Activated CD4-positive, CD25-positive, alpha-beta regulatory T cell treated with anti-CD3 and anti-CD28 coated beads, Interleukin-2, amount 50 U/mL, for 24 hours (primary cell): ENCODE measurements around the gene ARPP21.

Source experiments
- ATAC-seq, 2 donors: fragments of 150-1000 bp; cut with Tn5 transposase; one replicate each; pipeline ENCODE4 v1.10.0; 2021; ENCODE audit warnings: mild to moderate bottlenecking in 1 of 2, moderate library complexity in 1 of 2

The ARPP21 gene

DNA sequence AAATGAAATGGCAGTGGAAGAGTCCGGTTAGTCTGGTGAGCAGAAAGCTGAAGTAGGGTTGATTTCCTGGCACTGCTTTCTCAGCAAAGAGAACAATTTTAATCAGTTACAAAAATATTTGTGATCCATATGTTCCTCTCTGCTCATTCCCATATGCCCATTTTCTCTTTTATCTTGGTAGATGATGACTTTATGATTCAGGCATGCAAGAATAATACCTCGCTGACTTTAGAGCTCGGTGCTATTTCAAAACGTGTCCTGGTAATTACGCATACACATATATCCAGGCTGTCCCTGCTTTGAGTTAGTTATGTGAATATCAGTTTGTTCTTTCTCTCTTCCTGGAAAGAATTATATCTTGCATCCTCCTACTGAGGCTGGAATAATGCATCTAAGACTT is 38.5 kb downstream of the ARPP21 start:
- ATAC-seq, result no peak

DNA sequence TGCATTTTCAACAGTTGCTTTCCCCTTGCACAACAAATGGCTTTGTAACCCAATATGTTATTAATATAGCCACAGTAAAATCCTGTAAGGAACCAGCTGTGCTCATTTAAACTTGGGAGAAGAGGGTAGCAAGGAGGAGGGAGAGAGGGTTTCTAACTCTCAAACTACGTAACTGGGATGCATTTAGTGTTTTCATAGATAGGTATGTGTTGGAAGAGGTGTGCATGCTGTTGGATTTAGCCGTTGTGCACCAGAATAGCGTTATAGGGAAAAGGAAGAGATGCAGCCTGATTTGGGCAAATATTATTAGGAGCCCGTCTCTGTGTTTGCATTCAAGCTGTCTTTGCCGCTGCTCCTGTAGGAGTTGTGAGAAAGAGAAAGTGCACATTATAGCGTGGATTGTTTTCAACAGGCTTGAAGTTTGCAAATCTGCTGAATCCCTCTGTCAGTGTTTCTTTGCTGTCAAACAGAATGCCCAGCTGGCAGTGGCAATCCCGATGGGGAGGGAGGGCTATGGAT is 39.4 kb downstream of the ARPP21 start:
- ATAC-seq, result no peak

DNA sequence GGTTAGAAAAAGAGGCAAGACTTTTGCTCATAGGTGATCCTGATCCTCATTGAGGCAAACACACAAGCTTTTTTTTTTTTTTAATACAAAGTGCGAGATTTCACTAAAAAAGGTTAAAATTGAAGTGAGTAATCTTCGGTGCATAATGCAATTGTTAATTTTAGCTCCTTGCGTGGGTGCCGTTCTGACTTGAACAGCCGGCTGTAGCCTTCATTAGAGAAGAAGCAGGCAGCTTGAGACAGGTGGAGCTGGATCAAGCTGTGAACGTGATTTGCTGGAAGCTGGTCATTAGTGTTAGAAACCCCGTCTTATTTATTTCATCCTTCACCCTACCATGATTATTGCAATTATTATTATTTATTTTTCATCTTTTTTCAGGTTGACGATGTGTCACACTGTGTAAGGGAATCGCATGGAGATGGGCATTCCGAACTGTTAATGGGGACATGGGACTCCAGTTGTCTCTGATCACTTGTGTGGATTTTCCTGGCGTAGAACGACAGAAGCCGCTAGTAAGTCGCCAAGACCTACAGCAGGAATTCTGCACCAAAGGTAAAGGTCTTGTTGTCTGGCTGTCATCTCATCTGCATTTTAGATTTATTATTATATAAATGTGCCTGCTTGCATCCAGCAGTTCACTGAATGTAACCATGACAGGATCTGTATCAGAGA is 40.2 kb downstream of the ARPP21 start:
- ATAC-seq, result no peak

DNA sequence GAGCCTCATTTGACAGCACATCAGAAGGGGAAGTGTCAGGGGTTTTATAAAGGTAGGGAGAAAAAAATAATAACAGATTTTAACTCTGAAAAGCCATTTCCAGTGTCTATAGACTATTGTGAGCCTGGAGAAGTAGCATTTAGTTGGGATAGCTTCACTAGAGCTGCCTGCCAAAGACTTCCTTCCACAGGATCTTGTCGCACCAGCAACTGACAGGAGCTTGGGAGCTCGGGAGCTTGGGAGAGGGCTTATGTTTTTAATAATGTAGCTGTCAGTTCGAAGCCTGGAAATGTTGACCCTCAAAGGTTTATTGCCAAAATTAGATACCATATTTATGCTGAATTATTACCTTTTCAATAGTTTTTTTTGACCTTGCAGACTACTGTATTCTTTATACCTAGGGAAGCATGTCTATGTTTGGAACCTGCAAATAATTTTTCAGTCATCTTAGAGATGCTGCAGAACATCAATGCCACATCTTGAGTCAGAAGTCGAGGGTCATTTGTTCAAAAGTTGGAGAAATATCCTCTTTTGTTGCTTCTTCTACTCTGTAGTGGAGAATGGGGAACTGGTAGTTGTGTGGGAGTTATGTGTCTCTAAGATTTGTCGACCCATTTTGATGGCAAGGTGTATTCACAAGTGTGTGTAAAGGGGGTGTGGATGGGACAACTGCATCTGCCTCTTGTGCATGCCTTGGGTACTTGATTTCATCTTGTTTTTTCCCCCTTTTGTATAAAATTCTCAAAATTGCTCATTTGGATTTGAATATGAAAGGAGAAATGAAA is 41.7 kb downstream of the ARPP21 start:
- no peak for ATAC-seq

DNA sequence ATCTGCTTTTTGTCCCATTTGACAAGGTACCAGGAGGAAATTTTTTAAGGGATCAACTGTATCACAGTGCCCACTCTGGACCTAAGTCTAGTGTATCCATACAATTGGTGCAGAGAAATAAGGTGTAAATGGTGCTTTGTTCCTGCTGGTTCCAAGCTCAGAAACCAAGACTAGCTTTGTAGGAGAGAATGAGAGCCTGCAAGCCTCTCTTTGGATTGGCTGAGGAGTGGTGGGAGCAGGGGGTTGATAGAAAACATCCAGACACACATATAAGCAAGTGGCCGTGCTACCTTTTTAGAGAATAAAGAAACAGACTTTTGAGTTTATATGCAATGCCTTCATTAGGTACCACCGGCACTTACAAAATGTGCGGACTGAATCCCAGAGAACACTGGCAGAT is 45.8 kb downstream of the ARPP21 start:
- ATAC-seq, result no peak

DNA sequence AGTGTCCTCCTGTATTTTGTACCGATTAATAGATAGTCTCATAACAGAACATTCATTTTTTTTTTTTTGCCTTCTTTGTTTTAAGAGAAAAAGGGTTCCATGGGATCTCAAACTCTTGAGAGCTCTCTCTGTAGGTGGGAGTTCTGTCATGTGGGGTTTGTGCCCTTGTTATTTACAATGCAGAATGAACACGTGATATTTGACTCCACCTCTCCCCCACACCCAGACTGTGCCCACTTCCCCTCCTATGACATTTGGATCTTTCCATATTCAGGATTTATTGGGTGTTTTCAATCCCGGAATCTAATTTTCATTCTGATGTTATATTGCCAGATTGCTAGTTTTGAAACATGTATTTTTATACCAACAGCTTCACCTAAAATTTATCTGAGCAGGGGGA is 49.5 kb downstream of the ARPP21 start:
- no peak for ATAC-seq

DNA sequence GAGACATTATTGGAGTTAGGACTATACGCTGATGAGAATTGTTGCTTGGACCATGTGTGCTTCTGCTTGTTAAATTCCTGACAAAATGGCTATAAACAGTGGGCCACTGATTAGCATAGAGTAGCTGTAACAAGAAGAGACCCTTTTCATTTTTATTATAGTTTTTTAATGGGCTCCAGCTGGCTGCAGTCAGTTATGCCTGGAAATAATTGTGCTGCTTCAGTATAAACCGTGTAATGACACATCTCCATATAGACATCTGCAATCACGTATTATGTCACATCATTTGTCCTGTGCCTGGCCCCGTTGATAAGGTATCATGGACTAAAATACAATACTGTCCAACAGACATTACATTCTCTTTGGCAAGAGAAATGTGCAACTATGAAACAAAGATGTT is 50.9 kb downstream of the ARPP21 start:
- no peak for ATAC-seq

DNA sequence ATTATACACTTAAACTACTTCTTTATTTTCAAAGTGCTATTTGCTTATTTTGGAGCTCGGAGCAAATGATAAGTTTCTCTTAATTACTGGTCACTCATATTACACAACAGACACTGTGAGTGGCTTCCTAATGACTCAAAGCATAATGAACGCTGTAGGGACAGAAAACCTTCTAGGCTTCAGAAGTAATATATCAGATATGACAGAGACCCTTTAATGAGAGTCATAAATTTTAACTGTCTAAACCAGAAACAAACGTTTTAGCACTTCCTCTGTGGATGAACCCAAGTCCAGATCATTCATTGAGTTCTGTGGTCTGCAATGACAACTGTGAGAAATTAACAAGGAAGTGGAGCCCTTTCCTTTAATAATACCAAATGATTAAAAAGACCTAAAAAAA is 66.6 kb downstream of the ARPP21 start:
- no peak for ATAC-seq

DNA sequence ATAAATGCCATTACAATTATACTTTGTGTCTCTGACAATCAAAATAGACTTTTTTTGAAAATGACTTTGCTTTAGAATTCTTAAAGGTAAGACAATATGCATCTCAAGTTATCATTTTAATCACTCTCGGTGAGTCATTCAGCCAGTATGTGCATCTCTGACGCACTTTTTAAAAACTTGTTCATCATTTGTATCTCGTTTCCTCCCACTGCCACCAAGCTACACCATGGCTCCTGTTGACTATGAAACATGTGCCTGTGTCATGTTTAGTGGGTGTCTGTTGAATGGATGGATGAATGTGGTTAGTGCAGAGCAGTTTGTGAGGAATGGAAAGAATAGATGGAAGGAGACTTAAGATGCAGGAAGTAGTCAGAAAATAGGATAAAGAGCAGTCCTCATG is 68.6 kb downstream of the ARPP21 start:
- ATAC-seq, result no peak

DNA sequence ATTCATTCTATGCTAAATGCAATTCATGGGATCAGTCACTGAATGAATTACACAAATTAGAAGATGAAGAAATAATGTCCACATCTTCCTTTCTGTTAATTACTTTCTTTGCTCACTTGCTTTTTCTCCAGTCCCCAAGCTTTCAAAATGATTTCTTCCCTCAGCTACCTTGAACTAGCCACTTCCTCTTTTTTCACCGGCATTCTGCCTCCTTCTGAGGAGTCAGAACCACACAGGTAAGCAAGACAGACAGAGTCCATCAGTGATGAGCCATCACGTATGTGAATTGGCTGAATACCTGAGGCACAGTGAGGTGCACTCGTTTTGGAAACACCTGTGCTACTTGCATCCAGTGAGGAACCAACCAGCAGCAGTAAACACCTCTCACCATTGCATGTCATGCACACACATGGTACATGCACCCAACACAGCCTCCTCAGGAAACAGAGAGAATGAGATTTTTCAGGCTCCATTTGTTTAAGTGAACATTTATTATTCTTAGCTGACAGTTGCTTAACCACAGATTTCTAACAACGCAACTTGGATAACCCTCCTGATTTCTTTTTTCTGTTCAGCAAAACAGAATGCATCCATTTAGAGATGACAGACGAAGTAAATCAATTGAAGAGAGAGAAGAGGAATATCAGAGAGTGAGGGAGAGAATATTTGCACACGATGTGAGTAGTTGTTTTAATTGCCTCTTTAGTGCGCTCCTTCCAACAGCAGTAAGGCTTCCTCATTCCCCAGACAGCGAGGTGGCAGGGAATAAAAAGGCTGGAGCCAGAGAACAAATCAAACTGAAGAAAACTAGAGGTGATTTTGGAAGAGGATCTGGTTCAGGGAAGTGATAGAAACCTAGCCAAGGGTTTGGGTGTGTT is 69.3 kb downstream of the ARPP21 start:
- ATAC-seq, result no peak

DNA sequence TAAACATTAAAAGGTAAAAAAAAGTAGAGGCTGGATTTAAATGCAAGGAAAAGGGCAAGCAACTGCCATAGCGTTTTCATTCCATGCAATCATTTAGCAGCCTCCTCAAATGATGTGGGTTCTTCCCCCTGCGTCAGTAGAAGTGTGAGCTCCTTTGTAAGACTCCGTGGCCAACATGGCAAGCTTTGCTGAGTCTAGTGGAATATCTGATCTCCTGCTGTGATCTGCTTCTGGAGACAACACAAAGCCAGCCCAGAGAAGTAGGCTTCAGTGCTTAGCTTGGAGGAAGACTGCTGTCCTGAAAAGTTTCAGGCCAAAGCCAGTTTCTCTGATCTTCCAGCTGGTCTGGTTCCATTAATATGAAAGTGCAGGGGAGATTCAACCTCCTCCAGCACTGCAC is 70.4 kb downstream of the ARPP21 start:
- no peak for ATAC-seq

DNA sequence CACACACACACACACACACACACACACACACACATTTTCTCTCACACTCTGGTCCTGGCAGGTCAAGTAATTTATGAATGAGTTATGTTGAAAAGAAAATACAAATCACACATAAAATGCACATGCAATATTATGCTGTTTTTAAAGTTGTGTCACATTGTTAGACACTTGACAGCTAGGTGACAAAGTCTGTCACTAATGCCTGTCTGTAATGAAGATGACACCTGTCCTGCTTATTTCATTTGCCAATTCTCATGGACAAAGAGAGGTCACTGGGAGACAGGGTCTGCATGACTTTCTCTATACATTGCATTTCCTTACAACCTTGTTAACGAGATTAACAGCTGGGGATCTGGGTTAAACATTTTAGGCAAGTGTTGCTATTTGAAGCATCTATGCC is 71.2 kb downstream of the ARPP21 start:
- ATAC-seq, result no peak

DNA sequence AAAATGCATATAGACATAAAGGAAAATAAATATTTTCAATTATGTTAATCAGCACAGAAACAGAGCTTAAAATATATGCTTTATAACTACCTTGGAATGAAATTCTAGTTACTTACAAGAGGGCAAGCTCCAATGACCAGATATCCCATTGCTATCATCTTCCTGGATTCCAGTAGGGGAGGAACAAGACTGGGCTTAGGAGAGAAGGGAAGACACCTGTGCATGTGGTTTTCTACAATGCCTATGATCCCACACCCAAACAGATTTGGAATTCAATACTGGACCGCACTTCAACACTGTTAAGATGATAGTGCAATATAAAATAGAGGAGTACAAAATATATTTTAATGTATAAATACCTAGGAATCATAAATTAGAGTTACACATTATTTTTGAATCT is 79.6 kb downstream of the ARPP21 start:
- no peak for ATAC-seq

DNA sequence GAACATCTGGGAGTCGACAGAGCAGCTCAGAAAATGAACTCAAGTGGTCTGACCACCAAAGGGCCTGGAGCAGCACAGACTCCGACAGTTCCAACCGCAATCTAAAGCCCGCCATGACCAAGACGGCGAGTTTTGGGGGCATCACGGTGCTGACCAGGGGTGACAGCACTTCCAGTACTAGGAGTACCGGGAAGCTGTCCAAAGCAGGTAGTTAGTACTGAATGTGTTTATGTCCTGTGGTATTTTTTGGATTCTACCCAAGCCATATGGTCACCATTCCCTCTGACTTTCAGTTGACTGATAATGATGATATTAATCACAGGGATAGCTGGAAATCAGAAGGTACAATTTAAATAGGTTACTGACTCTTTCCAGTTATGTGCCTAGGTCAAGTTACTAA is 82.3 kb downstream of the ARPP21 start:
- ATAC-seq, result no peak

DNA sequence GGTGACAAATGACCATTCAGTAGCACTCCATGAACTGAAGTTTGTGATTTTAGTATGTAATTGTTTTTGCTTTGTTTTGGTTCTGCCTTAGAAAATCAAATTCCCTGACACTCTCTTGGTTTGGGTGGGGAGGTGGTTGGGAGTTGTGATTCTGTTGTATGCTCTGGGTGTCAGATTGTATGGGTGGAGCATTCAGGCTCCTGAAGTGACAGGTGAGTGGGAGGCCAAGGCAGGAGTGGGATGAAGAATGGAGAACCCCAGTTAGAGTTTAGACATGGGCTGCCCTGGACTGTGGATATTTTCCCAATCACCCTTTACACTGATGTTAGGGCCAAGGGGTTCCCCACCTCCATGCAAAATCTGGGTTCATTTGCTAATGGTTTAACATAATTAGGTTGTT is 83.6 kb downstream of the ARPP21 start:
- no peak for ATAC-seq

DNA sequence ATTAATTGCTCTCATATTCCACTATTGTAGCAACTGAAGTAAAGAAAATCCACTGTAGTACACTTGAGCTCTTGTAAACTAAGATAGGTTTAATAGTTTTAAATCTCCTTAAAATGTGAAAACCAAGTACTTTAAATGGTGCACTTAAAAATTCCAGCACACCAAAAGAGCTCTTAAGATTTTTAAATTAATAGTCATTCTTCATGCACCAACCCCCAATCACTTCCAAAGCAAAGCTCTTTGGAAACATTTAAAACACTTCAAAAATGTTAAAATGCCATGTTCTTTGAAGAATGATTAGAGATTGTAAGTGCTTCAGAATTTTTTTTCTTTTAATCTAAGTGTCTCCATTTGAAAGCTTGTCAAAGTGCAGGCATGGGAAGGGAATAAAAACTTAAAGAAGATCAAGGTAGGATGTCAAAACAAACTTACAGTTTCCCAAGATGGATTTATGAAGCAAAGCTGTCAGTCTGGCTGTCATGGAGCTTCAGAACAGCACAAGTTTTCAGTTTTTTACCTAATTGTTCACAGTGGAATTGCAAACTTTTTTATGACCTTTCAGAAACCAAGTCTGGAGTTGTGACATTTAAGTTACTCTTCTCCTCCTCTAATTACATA is 84.3 kb downstream of the ARPP21 start:
- ATAC-seq, result no peak

DNA sequence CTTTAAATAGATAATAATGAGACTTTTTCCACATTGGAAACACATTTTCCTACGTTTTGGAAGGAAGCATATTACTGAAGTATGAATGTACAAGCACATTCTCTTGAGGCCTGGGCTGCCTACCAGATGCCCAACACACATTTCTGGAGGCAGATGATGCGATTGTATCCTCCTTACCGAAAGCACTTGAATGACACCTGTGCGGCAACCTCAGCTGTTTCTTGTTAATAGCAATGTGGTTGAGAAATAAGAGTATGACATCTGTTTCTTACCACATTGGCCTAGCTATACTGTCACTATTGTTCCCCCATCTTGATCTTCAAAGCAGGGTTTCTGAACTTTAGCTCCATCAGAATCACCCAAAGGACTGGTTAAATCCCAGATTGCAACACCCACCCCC is 84.8 kb downstream of the ARPP21 start:
- ATAC-seq, result no peak

DNA sequence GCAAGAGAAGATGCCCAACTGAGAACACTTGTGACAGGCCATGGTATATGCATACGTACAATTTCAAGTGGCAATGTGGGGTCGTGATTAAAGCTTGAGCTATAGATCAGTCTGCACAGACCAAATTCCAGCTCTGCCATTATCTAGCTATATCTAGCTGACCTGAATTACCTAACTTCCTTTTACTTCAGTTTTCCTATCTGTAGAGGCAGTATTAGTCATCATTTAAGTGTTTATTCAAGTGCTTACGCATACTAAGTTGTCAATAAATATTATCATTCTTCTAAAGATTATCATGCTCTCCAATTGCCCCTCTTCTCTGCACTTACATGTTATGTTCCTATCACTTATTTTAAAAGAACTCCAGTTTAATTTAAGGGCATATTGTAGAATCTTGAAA is 87.9 kb downstream of the ARPP21 start:
- ATAC-seq, result no peak

DNA sequence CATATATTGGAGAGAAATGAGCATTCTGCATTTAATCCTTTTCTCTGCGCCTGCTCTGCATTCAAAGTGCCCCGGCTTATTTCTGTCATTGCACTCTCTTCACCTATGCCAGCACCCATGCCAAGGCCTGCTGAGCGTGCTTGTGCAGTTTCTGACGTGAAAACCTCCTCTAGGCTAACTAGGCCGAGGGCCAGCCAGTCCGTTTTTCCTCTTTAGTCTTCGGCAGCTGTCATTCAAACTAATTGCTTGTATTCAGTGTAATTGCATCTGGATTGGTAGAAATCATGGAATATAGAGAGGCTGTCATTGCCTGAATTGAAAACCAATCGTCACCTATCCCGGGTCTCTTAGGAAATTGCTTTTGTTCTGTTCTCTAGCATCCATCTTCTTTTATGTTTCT is 94.0 kb downstream of the ARPP21 start:
- no peak for ATAC-seq

DNA sequence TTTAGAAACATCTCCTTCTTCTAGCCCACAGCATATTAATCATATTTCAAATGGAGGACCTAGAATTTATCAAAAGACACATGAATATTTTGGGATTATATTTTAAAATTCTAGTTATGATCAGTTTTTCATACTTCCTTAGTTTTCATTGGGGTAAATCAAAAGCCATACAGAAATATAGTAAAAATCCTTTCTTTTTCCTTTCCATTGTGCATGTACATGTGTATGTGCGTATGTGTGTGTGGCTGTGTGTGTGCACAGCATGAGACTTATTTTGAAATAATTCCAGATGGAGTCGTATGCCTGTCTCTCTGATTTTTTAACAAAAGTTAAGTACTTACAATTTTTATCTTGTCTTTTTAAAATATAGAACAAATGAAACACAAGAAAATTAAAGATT is 94.5 kb downstream of the ARPP21 start:
- no peak for ATAC-seq

DNA sequence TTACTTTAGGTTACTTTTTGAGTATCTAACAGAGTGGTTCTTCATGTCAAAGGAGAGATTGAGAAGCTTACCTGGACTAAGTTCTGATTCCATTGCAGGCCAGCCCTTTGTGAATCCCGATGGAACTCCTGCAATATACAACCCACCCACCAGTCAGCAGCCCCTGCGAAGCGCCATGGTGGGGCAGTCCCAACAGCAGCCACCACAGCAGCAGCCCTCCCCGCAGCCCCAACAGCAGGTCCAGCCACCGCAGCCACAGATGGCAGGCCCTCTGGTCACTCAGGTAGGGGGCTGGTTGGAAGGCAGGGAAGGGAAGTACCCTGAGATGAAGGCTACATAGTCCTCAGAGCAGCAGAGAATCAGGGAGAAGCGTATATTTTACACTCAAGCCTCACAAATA is 97.8 kb downstream of the ARPP21 start:
- no peak for ATAC-seq

DNA sequence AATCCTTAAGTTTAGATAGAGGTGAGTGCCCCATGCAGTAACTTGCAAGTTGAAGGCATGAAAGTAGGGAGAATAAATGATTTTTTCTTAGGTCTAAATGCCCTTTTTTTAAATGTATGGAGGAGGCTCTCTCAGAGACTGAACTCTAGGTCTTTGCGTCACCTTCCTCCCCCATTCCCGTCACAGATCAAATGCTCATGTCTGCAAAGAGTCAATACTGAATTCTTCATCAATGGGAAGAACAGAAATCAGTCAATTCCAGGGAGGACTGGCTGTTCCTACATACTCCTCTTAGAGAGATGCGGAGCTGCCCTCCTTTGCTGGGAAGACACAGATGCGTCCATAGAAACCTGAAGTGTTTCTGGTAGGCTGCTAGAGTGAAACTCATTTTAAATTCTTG is 98.2 kb downstream of the ARPP21 start:
- ATAC-seq, result no peak
